ENCODE results near the gene AIF1.

The AIF1 gene

GRCh38 chr6:31621320-31621939, 6.4 kb downstream of the AIF1 start:
- DNase-seq, result no peak

GRCh38 chr6:31621991-31622390, 7.0 kb downstream of the AIF1 start:
- no peak for DNase-seq

GRCh38 chr6:31622684-31623091, 7.7 kb downstream of the AIF1 start:
- DNase-seq, result no peak

- DNase-seq, result no peak
These were observed 9.0 kb downstream of the AIF1 start for GRCh38 chr6:31624070-31624469.

GRCh38 chr6:31626952-31627351, 11.9 kb downstream of the AIF1 start:
- DNase-seq, result no peak

- no peak for DNase-seq
These were observed 12.8 kb downstream of the AIF1 start for GRCh38 chr6:31627690-31628287.

GRCh38 chr6:31629014-31629413, 14.0 kb downstream of the AIF1 start:
- DNase-seq, result no peak

- DNase-seq, result no peak
These were observed 15.3 kb downstream of the AIF1 start for GRCh38 chr6:31630177-31630934.

- no peak for DNase-seq
These were observed 16.2 kb downstream of the AIF1 start for GRCh38 chr6:31631209-31631608.

- no peak for DNase-seq
These were observed 16.7 kb downstream of the AIF1 start for GRCh38 chr6:31631681-31632278.

- no peak for DNase-seq
These were observed 17.4 kb downstream of the AIF1 start for GRCh38 chr6:31632279-31632946.

GRCh38 chr6:31633447-31633846, 18.4 kb downstream of the AIF1 start:
- DNase-seq, result no peak

GRCh38 chr6:31634131-31634530, 19.1 kb downstream of the AIF1 start:
- DNase-seq, result no peak

- no peak for DNase-seq
These were observed 20.0 kb downstream of the AIF1 start for GRCh38 chr6:31634969-31635575.

GRCh38 chr6:31636698-31637596, 21.9 kb downstream of the AIF1 start:
- DNase-seq, result no peak

- no peak for DNase-seq
These were observed 24.0 kb downstream of the AIF1 start for GRCh38 chr6:31639043-31639442.

GRCh38 chr6:31639449-31639861, 24.4 kb downstream of the AIF1 start:
- DNase-seq, result no peak

GRCh38 chr6:31640612-31641011, 25.6 kb downstream of the AIF1 start:
- DNase-seq, result no peak

- no peak for DNase-seq
These were observed 26.3 kb downstream of the AIF1 start for GRCh38 chr6:31641370-31641769.

- DNase-seq, result no peak
These were observed 27.9 kb downstream of the AIF1 start for GRCh38 chr6:31642798-31643570.

Data from 8988T (cell line).